Stimulated activated memory B cell treated with anti-CD40 and anti-IgM and Interleukin-4, amounts not matched to agents 10 μg/mL and 1 μg/mL and 100 μg/mL, for 72 hours (primary cell): Measurements from ENCODE around the gene SPHK1.
"Not testable (repeated sequence)": the region's sequence is repeated elsewhere in the genome, so short reads cannot be mapped to it uniquely, and the experiment has no call there.

Experiments used
- ATAC-seq: fragments of 150-1000 bp; cut with Tn5 transposase; 2 replicates; pipeline ENCODE4 v1.10.0; 2021
- H3K27ac Mint-ChIP-seq: one replicate; pipeline ENCODE4 v1.8.0; 2022; ENCODE audit warnings: mild to moderate bottlenecking, mixed read lengths
- H3K27me3 Mint-ChIP-seq: one replicate; pipeline ENCODE4 v1.8.0; 2022; ENCODE audit warnings: mixed read lengths
- H3K36me3 Mint-ChIP-seq: one replicate; pipeline ENCODE4 v1.8.0; 2022; ENCODE audit warnings: mixed read lengths
- H3K4me1 Mint-ChIP-seq: one replicate; pipeline ENCODE4 v1.8.0; 2022; ENCODE audit warnings: mixed read lengths
- H3K4me3 Mint-ChIP-seq: one replicate; pipeline ENCODE4 v1.8.0; 2022; ENCODE audit warnings: mild to moderate bottlenecking, moderate library complexity, mixed read lengths
- H3K9me3 Mint-ChIP-seq: one replicate; pipeline ENCODE4 v1.8.0; 2022; ENCODE audit warnings: mixed read lengths

Gene SPHK1

DNA sequence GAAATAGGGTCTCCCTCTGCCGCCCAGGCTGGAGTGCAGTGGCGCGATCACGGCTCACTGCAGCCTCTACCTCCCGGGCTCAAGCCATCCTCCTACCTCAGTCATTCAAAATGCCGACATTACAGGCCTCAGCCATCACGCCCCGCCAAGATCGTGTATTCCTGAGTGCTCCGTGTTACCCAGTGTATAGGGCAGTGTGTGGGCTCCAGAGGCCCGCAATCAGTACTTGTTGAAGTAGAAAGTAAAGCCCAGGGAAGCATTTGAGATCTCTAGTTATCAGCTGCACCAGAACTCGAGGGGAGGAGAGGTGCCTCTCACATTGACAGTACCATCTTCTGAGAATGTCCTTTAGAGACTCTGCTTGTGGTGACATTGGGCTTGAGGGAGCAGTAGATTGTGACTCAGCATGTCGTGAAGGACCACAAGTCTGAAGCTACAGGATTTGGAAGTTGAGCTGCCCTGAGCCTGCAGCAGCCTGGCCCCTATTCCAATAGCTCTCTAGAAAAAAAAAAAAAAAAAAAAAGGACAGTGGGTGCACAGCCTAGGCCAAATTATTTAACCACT lies 29.6 kb upstream of the SPHK1 start:
- Mint-ChIP-seq H3K27ac (peak overlapping the region; percentile 95), H3K4me3 (peak overlapping the region; percentile 82), H3K4me1 (peaks cover 28% of the 10 kb centered on the region), H3K9me3 (no peaks in the 10 kb centered on the region), H3K36me3 (no peaks in the 10 kb centered on the region), H3K27me3 (no peaks in the 10 kb centered on the region)
- no peak for ATAC-seq

GRCh38 chr17:76356803-76357456 lies 27.5 kb upstream of the SPHK1 start:
- Mint-ChIP-seq H3K4me1 (peaks cover 23% of the 10 kb centered on the region), H3K27me3 (no peaks in the 10 kb centered on the region), H3K27ac (no peak overlapping the region), H3K36me3 (no peaks in the 10 kb centered on the region), H3K9me3 (no peaks in the 10 kb centered on the region), H3K4me3 (no peak overlapping the region)
- no peak for ATAC-seq

DNA sequence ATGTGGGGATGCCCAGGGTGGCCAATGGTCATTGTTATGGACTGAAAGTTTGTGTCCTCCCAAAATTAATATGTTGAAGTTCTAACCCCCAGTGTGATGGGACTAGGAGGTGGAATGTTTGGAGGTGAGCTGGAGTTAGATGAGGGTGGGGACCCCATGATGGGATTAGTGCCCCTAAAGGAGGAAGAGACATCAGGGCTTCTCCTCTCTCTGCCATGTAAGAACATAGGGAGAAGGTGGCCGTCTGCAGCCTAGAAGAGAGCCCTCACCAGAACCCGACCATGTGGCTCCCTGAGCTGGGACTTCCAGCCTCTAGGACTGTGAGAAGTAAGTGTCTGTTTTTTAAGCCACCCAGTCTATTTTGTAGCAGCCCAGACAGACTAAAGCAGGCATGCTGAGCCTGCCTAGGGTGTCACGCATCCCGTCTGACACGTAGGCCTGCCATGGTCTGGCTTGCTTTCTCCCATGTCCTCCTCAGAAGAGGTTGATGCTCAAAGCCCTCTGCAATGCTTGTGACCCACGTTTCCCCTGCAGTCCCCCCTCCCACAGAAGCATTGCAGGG lies 26.7 kb upstream of the SPHK1 start:
- Mint-ChIP-seq H3K4me1 (peaks cover 18% of the 10 kb centered on the region), H3K36me3 (no peaks in the 10 kb centered on the region), H3K9me3 (no peaks in the 10 kb centered on the region), H3K27me3 (no peaks in the 10 kb centered on the region), H3K27ac (no peak overlapping the region), H3K4me3 (no peak overlapping the region)
- ATAC-seq: no peak

- Mint-ChIP-seq H3K9me3 (no peaks in the 10 kb centered on the region), H3K27ac (no peak overlapping the region), H3K4me3 (no peak overlapping the region), H3K4me1 (peaks cover 10% of the 10 kb centered on the region), H3K27me3 (peaks cover under 1% of the 10 kb centered on the region), H3K36me3 (no peaks in the 10 kb centered on the region)
- no peak for ATAC-seq
Observed at GRCh38 chr17:76359375-76359774, 25.0 kb upstream of the SPHK1 start.

GRCh38 chr17:76359776-76360175 lies 24.6 kb upstream of the SPHK1 start:
- not testable (repeated sequence) for H3K9me3 Mint-ChIP-seq

GRCh38 chr17:76360461-76360860 lies 23.9 kb upstream of the SPHK1 start:
- Mint-ChIP-seq H3K9me3 (no peaks in the 10 kb centered on the region), H3K27ac (no peak overlapping the region), H3K27me3 (peaks cover 11% of the 10 kb centered on the region), H3K4me3 (no peak overlapping the region), H3K4me1 (peaks cover 6% of the 10 kb centered on the region), H3K36me3 (no peaks in the 10 kb centered on the region)
- no peak for ATAC-seq

More at GRCh38 chr17:76359776-76360175, 24.6 kb upstream of the SPHK1 start:
- not testable (repeated sequence) for H3K27me3 Mint-ChIP-seq, H3K27ac Mint-ChIP-seq, H3K4me3 Mint-ChIP-seq, H3K4me1 Mint-ChIP-seq, H3K36me3 Mint-ChIP-seq, ATAC-seq

GRCh38 chr17:76363107-76363842 lies 21.1 kb upstream of the SPHK1 start:
- no peak for ATAC-seq
- Mint-ChIP-seq H3K4me3 (no peak overlapping the region), H3K27ac (no peak overlapping the region), H3K27me3 (peaks cover 11% of the 10 kb centered on the region), H3K4me1 (no peaks in the 10 kb centered on the region), H3K36me3 (no peaks in the 10 kb centered on the region), H3K9me3 (no peaks in the 10 kb centered on the region)

DNA sequence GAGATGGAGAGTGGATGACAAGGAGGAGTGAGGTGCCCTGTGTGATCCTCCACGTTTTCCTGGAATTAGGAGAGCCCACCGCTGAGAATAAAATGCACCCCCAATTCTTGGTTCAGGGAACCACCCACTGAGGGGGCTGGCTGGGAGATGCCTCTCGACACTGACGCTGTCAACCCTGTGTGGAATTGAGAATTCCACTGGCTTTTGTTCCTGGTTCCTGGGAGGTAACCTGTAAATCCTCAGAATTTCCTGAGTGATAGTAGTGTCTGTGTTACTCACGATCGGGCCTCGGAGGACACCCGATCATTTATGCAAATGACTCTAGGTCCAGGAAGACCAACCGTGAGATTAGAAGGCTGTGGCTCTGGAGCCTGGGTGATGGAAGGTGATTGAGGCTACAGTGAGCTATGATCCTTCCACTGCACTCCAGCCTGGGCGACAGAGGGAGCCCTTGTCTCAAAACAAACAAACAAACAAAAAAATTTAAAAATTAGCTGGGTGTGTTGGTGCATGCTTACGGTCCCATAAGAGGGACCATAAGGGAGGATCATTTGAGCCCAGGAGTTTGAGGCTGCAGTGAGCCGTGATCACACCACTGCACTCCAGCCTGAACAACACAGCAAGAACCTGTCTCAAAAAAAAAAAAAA lies 19.0 kb upstream of the SPHK1 start:
- no peaks in the 10 kb centered on the region for H3K4me1 Mint-ChIP-seq

GRCh38 chr17:76366247-76366646 lies 18.2 kb upstream of the SPHK1 start:
- H3K4me3 Mint-ChIP-seq: no peak overlapping the region
- no peaks in the 10 kb centered on the region for H3K36me3 Mint-ChIP-seq
- peaks cover 19% of the 10 kb centered on the region for H3K27me3 Mint-ChIP-seq
- no peaks in the 10 kb centered on the region for H3K9me3 Mint-ChIP-seq
- ATAC-seq: no peak
- H3K4me1 Mint-ChIP-seq: no peaks in the 10 kb centered on the region
- H3K27ac Mint-ChIP-seq: no peak overlapping the region

More for the DNA sequence above, 19.0 kb upstream of the SPHK1 start:
- Mint-ChIP-seq H3K27me3 (peaks cover 16% of the 10 kb centered on the region), H3K4me3 (no peak overlapping the region), H3K36me3 (no peaks in the 10 kb centered on the region), H3K27ac (no peak overlapping the region), H3K9me3 (no peaks in the 10 kb centered on the region)
- ATAC-seq: no peak

GRCh38 chr17:76367642-76368041 lies 16.8 kb upstream of the SPHK1 start:
- H3K27ac Mint-ChIP-seq: no peak overlapping the region
- no peaks in the 10 kb centered on the region for H3K36me3 Mint-ChIP-seq
- no peak overlapping the region for H3K4me3 Mint-ChIP-seq
- H3K4me1 Mint-ChIP-seq: peaks cover 7% of the 10 kb centered on the region
- peaks cover 19% of the 10 kb centered on the region for H3K27me3 Mint-ChIP-seq
- ATAC-seq: no peak
- no peaks in the 10 kb centered on the region for H3K9me3 Mint-ChIP-seq

GRCh38 chr17:76368545-76368944 lies 15.9 kb upstream of the SPHK1 start:
- H3K4me1 Mint-ChIP-seq: peaks cover 7% of the 10 kb centered on the region
- no peaks in the 10 kb centered on the region for H3K9me3 Mint-ChIP-seq
- peaks cover 19% of the 10 kb centered on the region for H3K27me3 Mint-ChIP-seq
- no peaks in the 10 kb centered on the region for H3K36me3 Mint-ChIP-seq
- H3K27ac Mint-ChIP-seq: no peak overlapping the region
- no peak for ATAC-seq
- no peak overlapping the region for H3K4me3 Mint-ChIP-seq

DNA sequence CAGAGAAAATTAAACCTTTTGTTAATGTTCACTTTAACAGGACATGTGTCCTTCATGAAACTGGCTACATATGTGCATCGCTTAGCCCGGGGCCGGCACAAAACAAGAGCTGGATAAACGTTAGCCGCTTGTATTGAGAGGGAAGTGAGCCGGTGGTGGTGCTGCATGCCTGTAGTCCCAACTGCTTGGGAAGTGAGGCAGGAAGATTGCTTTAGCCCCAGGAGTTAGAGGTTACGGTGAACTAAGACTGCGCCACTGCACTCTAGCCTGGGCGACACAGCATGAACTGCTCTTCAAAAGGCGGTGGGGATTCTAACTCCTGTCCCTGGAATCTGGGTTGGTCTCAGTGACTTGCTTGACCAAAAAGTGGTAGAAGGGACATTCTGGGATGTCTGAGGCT lies 15.0 kb upstream of the SPHK1 start:
- no peak for ATAC-seq
- H3K27me3 Mint-ChIP-seq: peaks cover 19% of the 10 kb centered on the region
- H3K36me3 Mint-ChIP-seq: no peaks in the 10 kb centered on the region
- H3K4me1 Mint-ChIP-seq: peaks cover 7% of the 10 kb centered on the region
- no peak overlapping the region for H3K4me3 Mint-ChIP-seq
- no peak overlapping the region for H3K27ac Mint-ChIP-seq
- no peaks in the 10 kb centered on the region for H3K9me3 Mint-ChIP-seq

DNA sequence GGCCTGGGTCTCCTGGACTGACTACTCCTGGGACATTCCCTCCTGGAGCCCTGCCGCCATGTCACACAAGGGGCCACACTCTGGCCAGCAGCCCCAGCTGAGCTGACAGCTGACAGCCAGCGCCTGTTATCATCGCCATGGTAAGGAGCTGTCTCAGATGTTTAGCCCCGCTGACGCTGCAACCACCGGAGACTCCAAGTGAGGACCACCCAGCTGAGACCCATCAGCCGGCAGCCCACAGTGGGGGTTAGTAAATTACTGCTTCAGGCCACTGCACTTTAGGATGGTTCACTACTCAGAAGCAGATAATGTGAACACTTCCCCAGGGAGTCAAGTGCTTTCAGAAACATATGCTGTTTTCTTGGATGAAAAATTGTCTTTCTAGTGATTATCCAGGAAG lies 14.6 kb upstream of the SPHK1 start:
- Mint-ChIP-seq H3K4me3 (no peak overlapping the region), H3K36me3 (no peaks in the 10 kb centered on the region), H3K9me3 (no peaks in the 10 kb centered on the region), H3K27ac (no peak overlapping the region), H3K4me1 (peaks cover 7% of the 10 kb centered on the region), H3K27me3 (peaks cover 15% of the 10 kb centered on the region)
- ATAC-seq: no peak

- Mint-ChIP-seq H3K9me3 (no peaks in the 10 kb centered on the region), H3K4me3 (no peak overlapping the region), H3K4me1 (peaks cover 7% of the 10 kb centered on the region), H3K36me3 (no peaks in the 10 kb centered on the region), H3K27me3 (peaks cover 9% of the 10 kb centered on the region), H3K27ac (no peak overlapping the region)
- no peak for ATAC-seq
Observed at GRCh38 chr17:76370261-76370993, 14.0 kb upstream of the SPHK1 start.
